Smooth muscle cell (in vitro differentiated cells): ENCODE measurements around the gene CBFA2T3. TPM values are rescaled to one million over a fixed set of nuclear protein-coding genes. Genes with fewer than 3 reads are reported as not detected.

Experiments
- DNase-seq: peaks from one replicate; lab custom pipeline; 2025; ENCODE audit not compliant: unreplicated experiment; lab: John Stamatoyannopoulos, UW
- H2AFZ ChIP-seq: fragments of 200-600 bp; sonication (generic); 2 replicates; pipeline ENCODE4 v1.6.0; 2016; ENCODE audit warnings: antibody characterized with exemption, low read depth, mild to moderate bottlenecking
- H3F3A ChIP-seq: fragments of 200-600 bp; sonication (generic); 2 replicates; pipeline ENCODE4 v1.6.0; 2017; ENCODE audit warnings: antibody characterized with exemption, low read depth
- H3K27ac ChIP-seq: fragments of 200-600 bp; sonication (generic); 2 replicates; pipeline ENCODE4 v1.5.1; 2016; ENCODE audit warnings: low read depth, mild to moderate bottlenecking
- H3K27me3 ChIP-seq: fragments of 200-600 bp; sonication (generic); 2 replicates; pipeline ENCODE4 v1.6.1; 2016; ENCODE audit warnings: low read depth, mild to moderate bottlenecking
- H3K36me3 ChIP-seq: fragments of 200-600 bp; sonication (generic); 2 replicates; pipeline ENCODE4 v1.5.1; 2016; ENCODE audit warnings: low read depth
- H3K4me1 ChIP-seq: fragments of 200-600 bp; sonication (generic); 2 replicates; pipeline ENCODE4 v1.5.1; 2016; ENCODE audit warnings: low read depth
- H3K4me2 ChIP-seq: fragments of 200-600 bp; sonication (generic); 2 replicates; pipeline ENCODE4 v1.6.0; 2016; ENCODE audit warnings: mild to moderate bottlenecking
- H3K4me3 ChIP-seq: fragments of 200-600 bp; sonication (generic); 2 replicates; pipeline ENCODE4 v1.5.1; 2016; ENCODE audit warnings: mild to moderate bottlenecking
- H3K79me2 ChIP-seq: fragments of 200-600 bp; sonication (generic); 2 replicates; pipeline ENCODE4 v1.6.0; 2016; ENCODE audit warnings: low read depth, mild to moderate bottlenecking
- H3K9ac ChIP-seq: fragments of 200-600 bp; sonication (generic); 2 replicates; pipeline ENCODE4 v1.6.0; 2016; ENCODE audit warnings: low read depth
- H3K9me3 ChIP-seq: fragments of 200-600 bp; sonication (generic); replicated peaks from 2 replicates; pipeline ENCODE4 v1.5.1; 2016; ENCODE audit warnings: low read depth
- H4K20me1 ChIP-seq: fragments of 200-600 bp; sonication (generic); 2 replicates; pipeline ENCODE4 v1.6.0; 2016; ENCODE audit warnings: low read depth
- WGBS: methylation state at CpG from one replicate; pipeline ENCODE4 v1.1.7; 2016; ENCODE audit warnings: low lambda C conversion rate; 5-methylcytosine and 5-hydroxymethylcytosine counted together
- polyA plus RNA-seq: library from polyadenylated mRNA; unstranded; fragments of >200 nt; fragmentation: Nextera tagmentation; extraction: Ambion mirVana; gene quantifications from 2 replicates; pipeline ENCODE4 v1.2.1, GENCODE V29; 2016
- total RNA-seq: library from RNA; depleted of rRNA; stranded (reverse); fragments of >200 nt; gene quantifications from 2 replicates; pipeline ENCODE4 v1.2.3, GENCODE V29; 2014
- TF ChIP-seq, protein P1 (sequence below): fragments of 200-600 bp; sonication (generic); IDR thresholded peaks from 2 replicates; pipeline ENCODE4 v1.5.1; 2017; ENCODE audit warnings: borderline replicate concordance, mild to moderate bottlenecking, antibody characterized with exemption; ENCODE audit not compliant: insufficient read depth, poor library complexity, severe bottlenecking

CBFA2T3 gene
- total and polyA plus RNA-seq, 2 experiments from 2014 or later, result 0.25 TPM; not detected in 1

DNA sequence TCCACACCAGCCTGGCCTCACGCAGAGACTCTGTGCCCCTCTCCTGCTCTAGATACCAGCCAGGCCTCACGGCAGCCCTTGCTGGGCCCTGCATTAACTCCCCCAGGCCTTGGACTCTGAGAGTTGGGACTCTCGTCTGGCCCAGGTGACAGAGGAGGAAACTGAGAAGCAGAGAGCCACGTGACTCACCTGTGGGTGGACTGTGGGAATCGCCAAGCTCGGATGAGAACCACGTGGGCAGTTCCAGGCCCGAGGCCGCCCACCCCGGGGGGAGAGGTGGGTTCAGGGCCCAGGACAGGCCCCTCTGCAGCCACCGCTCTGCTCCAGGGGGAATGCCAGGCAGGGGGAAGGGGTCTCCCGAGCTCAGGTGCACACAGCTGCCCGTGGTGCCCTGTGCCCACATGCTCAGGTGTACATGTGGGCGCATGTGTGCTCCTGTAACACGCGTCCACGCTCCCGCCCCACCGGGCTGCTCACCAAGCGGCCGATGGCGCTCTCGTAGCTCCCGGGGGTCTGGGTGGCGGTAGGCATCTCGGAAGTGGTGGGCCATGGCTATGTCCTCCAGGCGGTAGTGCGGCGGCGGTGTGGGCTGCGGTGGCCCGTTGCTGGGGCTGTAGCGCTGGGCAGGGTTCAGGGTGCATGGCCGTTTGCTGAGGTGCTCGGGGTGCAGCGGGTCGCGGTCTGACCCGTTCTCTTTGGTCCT, 92.3 kb downstream of the CBFA2T3 start:
- no peaks in the 10 kb centered on the region for H3F3A ChIP-seq
- H4K20me1 ChIP-seq, result no peaks in the 10 kb centered on the region
- H3K27me3 ChIP-seq, result no peaks in the 10 kb centered on the region
- no peak for DNase-seq
- no peaks in the 10 kb centered on the region for H3K4me1 ChIP-seq
- H3K4me3 ChIP-seq, result no peak overlapping the region
- no peaks in the 10 kb centered on the region for H3K79me2 ChIP-seq
- no peak overlapping the region for H3K4me2 ChIP-seq
- no peaks in the 10 kb centered on the region for H3K9me3 ChIP-seq
- no peak overlapping the region for H3K27ac ChIP-seq
- H3K36me3 ChIP-seq, result no peaks in the 10 kb centered on the region
- H2AFZ ChIP-seq, result no peak overlapping the region
- WGBS, result 96% methylated on average over 39 of the region's 39 CpGs
- no peak overlapping the region for H3K9ac ChIP-seq
- TF ChIP-seq, protein P1, sequence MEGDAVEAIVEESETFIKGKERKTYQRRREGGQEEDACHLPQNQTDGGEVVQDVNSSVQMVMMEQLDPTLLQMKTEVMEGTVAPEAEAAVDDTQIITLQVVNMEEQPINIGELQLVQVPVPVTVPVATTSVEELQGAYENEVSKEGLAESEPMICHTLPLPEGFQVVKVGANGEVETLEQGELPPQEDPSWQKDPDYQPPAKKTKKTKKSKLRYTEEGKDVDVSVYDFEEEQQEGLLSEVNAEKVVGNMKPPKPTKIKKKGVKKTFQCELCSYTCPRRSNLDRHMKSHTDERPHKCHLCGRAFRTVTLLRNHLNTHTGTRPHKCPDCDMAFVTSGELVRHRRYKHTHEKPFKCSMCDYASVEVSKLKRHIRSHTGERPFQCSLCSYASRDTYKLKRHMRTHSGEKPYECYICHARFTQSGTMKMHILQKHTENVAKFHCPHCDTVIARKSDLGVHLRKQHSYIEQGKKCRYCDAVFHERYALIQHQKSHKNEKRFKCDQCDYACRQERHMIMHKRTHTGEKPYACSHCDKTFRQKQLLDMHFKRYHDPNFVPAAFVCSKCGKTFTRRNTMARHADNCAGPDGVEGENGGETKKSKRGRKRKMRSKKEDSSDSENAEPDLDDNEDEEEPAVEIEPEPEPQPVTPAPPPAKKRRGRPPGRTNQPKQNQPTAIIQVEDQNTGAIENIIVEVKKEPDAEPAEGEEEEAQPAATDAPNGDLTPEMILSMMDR, result no peak

- no peaks in the 10 kb centered on the region for H3K36me3 ChIP-seq
- H3K27ac ChIP-seq, result no peak overlapping the region
- H3K9me3 ChIP-seq, result no peaks in the 10 kb centered on the region
- no peak overlapping the region for H3K4me3 ChIP-seq
- no peaks in the 10 kb centered on the region for H3K4me1 ChIP-seq
- TF ChIP-seq, protein P1, result no peak
- WGBS, result 95% methylated on average over 11 of the region's 11 CpGs
- H3F3A ChIP-seq, result no peaks in the 10 kb centered on the region
- H4K20me1 ChIP-seq, result no peaks in the 10 kb centered on the region
- H3K27me3 ChIP-seq, result no peaks in the 10 kb centered on the region
- no peaks in the 10 kb centered on the region for H3K79me2 ChIP-seq
- no peak for DNase-seq
- no peak overlapping the region for H3K4me2 ChIP-seq
- no peak overlapping the region for H3K9ac ChIP-seq
- H2AFZ ChIP-seq, result no peak overlapping the region
Measured at GRCh38 chr16:88883946-88884345, 93.1 kb downstream of the CBFA2T3 start.

- TF ChIP-seq, protein P1, result no peak
- DNase-seq, result no peak
- H3K4me2 ChIP-seq, result no peak overlapping the region
- no peak overlapping the region for H3K9ac ChIP-seq
- no peaks in the 10 kb centered on the region for H3K36me3 ChIP-seq
- no peak overlapping the region for H3K27ac ChIP-seq
- no peak overlapping the region for H2AFZ ChIP-seq
- no peak overlapping the region for H3K4me3 ChIP-seq
- WGBS, result 96% methylated on average over 41 of the region's 49 CpGs
- H3F3A ChIP-seq, result no peaks in the 10 kb centered on the region
- no peaks in the 10 kb centered on the region for H3K4me1 ChIP-seq
- H3K79me2 ChIP-seq, result no peaks in the 10 kb centered on the region
- H4K20me1 ChIP-seq, result no peaks in the 10 kb centered on the region
- no peaks in the 10 kb centered on the region for H3K27me3 ChIP-seq
- no peaks in the 10 kb centered on the region for H3K9me3 ChIP-seq
Measured at GRCh38 chr16:88883117-88883895, 93.7 kb downstream of the CBFA2T3 start.
